ENCODE results near the gene PRR19.

DNA sequence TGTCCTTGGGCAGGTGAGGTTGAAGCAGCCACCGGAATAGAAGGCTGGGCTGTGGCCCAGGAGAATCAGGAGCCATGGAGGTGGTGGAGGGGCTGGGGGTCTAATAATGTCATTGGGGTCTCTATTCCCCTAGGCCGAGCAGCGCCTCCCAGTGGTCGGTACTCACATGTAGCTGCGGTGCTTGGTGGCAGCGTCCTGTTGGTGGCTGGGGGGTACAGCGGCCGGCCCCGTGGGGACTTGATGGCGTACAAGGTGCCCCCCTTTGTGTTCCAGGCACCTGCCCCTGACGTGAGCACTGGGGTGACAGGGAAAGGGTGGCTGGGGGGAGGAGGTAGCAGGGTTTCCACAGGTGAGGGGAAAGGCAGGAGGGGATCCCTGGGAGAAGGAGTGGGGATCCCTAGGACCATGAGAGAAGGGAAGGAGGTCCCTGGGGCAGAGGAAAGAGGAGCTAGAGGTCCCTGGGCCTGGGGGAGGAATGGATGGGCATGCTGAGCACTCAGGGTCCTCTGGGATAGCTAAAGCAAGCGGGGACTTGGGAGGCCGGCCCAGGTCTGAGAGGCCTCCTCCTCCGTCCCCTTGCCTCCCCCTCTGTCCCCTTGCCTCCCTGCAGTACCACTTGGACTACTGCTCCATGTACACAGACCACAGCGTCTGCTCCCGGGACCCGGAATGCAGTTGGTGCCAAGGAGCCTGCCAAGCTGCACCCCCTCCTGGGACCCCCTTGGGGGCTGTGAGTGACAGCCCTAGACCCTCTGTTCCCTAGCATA, 41.6 kb downstream of the PRR19 start:
- TF ChIP-seq, protein P1, sequence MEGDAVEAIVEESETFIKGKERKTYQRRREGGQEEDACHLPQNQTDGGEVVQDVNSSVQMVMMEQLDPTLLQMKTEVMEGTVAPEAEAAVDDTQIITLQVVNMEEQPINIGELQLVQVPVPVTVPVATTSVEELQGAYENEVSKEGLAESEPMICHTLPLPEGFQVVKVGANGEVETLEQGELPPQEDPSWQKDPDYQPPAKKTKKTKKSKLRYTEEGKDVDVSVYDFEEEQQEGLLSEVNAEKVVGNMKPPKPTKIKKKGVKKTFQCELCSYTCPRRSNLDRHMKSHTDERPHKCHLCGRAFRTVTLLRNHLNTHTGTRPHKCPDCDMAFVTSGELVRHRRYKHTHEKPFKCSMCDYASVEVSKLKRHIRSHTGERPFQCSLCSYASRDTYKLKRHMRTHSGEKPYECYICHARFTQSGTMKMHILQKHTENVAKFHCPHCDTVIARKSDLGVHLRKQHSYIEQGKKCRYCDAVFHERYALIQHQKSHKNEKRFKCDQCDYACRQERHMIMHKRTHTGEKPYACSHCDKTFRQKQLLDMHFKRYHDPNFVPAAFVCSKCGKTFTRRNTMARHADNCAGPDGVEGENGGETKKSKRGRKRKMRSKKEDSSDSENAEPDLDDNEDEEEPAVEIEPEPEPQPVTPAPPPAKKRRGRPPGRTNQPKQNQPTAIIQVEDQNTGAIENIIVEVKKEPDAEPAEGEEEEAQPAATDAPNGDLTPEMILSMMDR (conservative IDR thresholded peaks at IDR 0.05; ENCODE audit: low read length) = peak; percentile 68
- TF ChIP-seq EZH2phosphoT487 (IDR thresholded peaks at IDR 0.05; ENCODE audit: borderline replicate concordance, low read depth, low read length) = no peak
